ENCODE measurements around the gene ITGA6.

- TF ChIP-seq CTCF (conservative IDR thresholded peaks at IDR 0.05 in 1 of 2, IDR thresholded peaks at IDR 0.05 in 1 of 2; ENCODE audit: low read depth in 1 of 2, low read length in 2 of 2): no peak
- TF ChIP-seq EZH2 (IDR thresholded peaks at IDR 0.05; ENCODE audit: low read length, missing control alignments): no peak
These were observed 125.3 kb downstream of the ITGA6 start for GRCh38 chr2:172552547-172553291.

Data from fibroblast of lung (primary cell).